ENCODE results near the gene SUN2. TPM values are rescaled to one million over a fixed set of nuclear protein-coding genes. Genes with fewer than 3 reads are reported as not detected.

The SUN2 gene
- polyA plus RNA-seq, 1 donor: 66.5 TPM

Other genes with a start within 250 kb of the SUN2 start
- gene DDX17, start 249.7 kb downstream of the SUN2 start, polyA plus RNA-seq: 521 TPM
- 1.9 TPM for gene DMC1, start 185.8 kb downstream of the SUN2 start, polyA plus RNA-seq
- 1.4 TPM for gene FAM227A, start 99.6 kb downstream of the SUN2 start, polyA plus RNA-seq
- 38.7 TPM for gene CBY1, start 99.4 kb downstream of the SUN2 start, polyA plus RNA-seq
- gene TOMM22, start 74.0 kb downstream of the SUN2 start, polyA plus RNA-seq: 76.8 TPM
- gene JOSD1, start 55.1 kb downstream of the SUN2 start, polyA plus RNA-seq: 77.2 TPM
- 57.4 TPM for gene GTPBP1, start 50.1 kb downstream of the SUN2 start, polyA plus RNA-seq
- 16.8 TPM for gene DNAL4, start 38.1 kb upstream of the SUN2 start, polyA plus RNA-seq
- 9.8 TPM for gene NPTXR, start 88.0 kb upstream of the SUN2 start, polyA plus RNA-seq
- 25.6 TPM for gene CBX6, start 116.2 kb upstream of the SUN2 start, polyA plus RNA-seq
- gene APOBEC3A, start 201.6 kb upstream of the SUN2 start, polyA plus RNA-seq: 0.07 TPM
- 3.8 TPM for gene APOBEC3B, start 226.3 kb upstream of the SUN2 start, polyA plus RNA-seq

All from large intestine (tissue), 1 donor.